Lung (tissue), 12 donors: ENCODE measurements around the gene BORCS6. TPM values are rescaled to one million over a fixed set of nuclear protein-coding genes. Genes with fewer than 3 reads are reported as not detected.

ENCODE experiments used
- ATAC-seq: fragments of 200-7000 bp; cut with Tn5 transposase; one replicate; pipeline ENCODE4 v1.9.1; 2020; ENCODE audit warnings: moderate number of reproducible peaks; ENCODE audit not compliant: insufficient read depth, low FRiP score
- DNase-seq, 3 donors: peaks; one replicate each; pipeline ENCODE4 v3.0.0-alpha.2; 2013 to 2017
- H3K27ac ChIP-seq, 2 donors: one replicate each; pipeline ENCODE4 v1.5.1; 2013; ENCODE audit warnings: mild to moderate bottlenecking in 2 of 2, moderate library complexity in 2 of 2, control low read depth in 1 of 2, inconsistent platforms in 1 of 2, low read depth in 1 of 2, low read length in 1 of 2
- H3K27me3 ChIP-seq, 3 donors: one replicate each; pipeline ENCODE4 v1.5.1; 2013; ENCODE audit warnings: low read length in 2 of 3; ENCODE audit not compliant: control insufficient read depth in 3 of 3, insufficient read depth in 3 of 3
- H3K36me3 ChIP-seq, 4 donors: one replicate each; pipeline ENCODE4 v1.5.1; 2013; ENCODE audit warnings: low read length in 4 of 4, mild to moderate bottlenecking in 1 of 4, moderate library complexity in 1 of 4; ENCODE audit not compliant: control insufficient read depth in 4 of 4, insufficient read depth in 4 of 4
- H3K4me1 ChIP-seq, 5 donors: one replicate each; pipeline ENCODE4 v1.5.1; 2013; ENCODE audit warnings: low read length in 5 of 5, mild to moderate bottlenecking in 2 of 5, moderate library complexity in 1 of 5; ENCODE audit not compliant: control insufficient read depth in 5 of 5, insufficient read depth in 5 of 5
- H3K4me3 ChIP-seq: one replicate; pipeline ENCODE4 v1.5.1; 2013; ENCODE audit warnings: mild to moderate bottlenecking, control low read depth, moderate library complexity
- H3K9ac ChIP-seq, 2 donors: one replicate each; pipeline ENCODE4 v1.5.1; 2013; ENCODE audit warnings: low read length in 2 of 2, control low read depth in 1 of 2; ENCODE audit not compliant: insufficient read depth in 1 of 2
- H3K9me3 ChIP-seq, 4 donors: one replicate each; pipeline ENCODE4 v1.5.1; 2013; ENCODE audit warnings: low read length in 3 of 4, mild to moderate bottlenecking in 1 of 4, moderate library complexity in 1 of 4; ENCODE audit not compliant: control insufficient read depth in 4 of 4, insufficient read depth in 3 of 4
- CTCF ChIP-seq: IDR thresholded peaks from 2 replicates; pipeline ENCODE4 v1.5.1; 2012; ENCODE audit warnings: mild to moderate bottlenecking; ENCODE audit errors: control extremely low read depth, extremely low read depth
- whole genome bisulfite sequencing, 2 donors: extraction: QIAGEN DNeasy Blood & Tissue Kit; methylation state at CpG; one replicate each; pipeline ENCODE4 v1.1.7; 2013; 5-methylcytosine and 5-hydroxymethylcytosine counted together
- polyA plus RNA-seq, 2 donors: library from polyadenylated mRNA; stranded (reverse); fragments of 200-250 nt; gene quantifications; one replicate each; pipeline ENCODE4 v1.2.1, GENCODE V29; 2013
- total RNA-seq, 2 donors: library from RNA; depleted of rRNA in 1 of 2; stranded (reverse); fragments of >200 nt in 1 of 2; gene quantifications; one replicate each; pipeline ENCODE4 v1.2.1, GENCODE V29; 2014 to 2021
- donor health status: control.
- donor health status: control.
- donor health status: Bipolar disorder and iron deficiency.
- donor health status: healthy.
- donor health status: DM: yes; HTN: yes; CAD: no.

The BORCS6 gene
- total and polyA plus RNA-seq, 4 donors, result 5.3 to 10.8 (median 8.0) TPM

DNA sequence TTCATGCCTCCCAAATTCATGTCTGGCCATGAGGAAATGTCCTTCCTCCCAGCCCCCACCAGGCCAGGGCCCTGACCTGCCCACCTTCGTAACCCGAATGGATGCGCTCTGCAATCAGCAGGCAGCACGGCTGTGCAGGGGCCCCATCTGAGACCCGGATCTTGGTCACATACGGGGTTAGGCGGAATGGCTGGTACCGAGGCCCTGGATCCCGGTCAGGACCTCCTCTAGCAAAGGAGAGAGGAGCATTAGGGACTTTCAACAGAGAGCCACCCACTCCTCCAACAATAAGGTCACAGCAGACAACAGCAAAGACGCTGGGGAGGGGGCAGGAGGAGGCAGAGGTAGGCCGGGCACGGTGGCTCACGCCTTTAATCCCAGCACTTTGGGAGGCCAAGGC lies 41.4 kb downstream of the BORCS6 start:
- H3K27me3 ChIP-seq, result no peaks in the 10 kb centered on the region
- no peak for TF ChIP-seq CTCF
- H3K36me3 ChIP-seq, result peaks cover 39 to 67% (median 50%) of the 10 kb centered on the region in 4 donors
- no peak for DNase-seq
- no peak overlapping the region for H3K27ac ChIP-seq
- WGBS, 2 donors, result 92 to 93% methylated on average over 13 of the region's 13 CpGs
- H3K4me1 ChIP-seq, result peaks cover 5 to 31% (median 13%) of the 10 kb centered on the region in 5 donors
- no peaks in the 10 kb centered on the region for H3K9me3 ChIP-seq
- H3K9ac ChIP-seq, result no peak overlapping the region
- no peak for ATAC-seq
- no peak overlapping the region for H3K4me3 ChIP-seq

DNA sequence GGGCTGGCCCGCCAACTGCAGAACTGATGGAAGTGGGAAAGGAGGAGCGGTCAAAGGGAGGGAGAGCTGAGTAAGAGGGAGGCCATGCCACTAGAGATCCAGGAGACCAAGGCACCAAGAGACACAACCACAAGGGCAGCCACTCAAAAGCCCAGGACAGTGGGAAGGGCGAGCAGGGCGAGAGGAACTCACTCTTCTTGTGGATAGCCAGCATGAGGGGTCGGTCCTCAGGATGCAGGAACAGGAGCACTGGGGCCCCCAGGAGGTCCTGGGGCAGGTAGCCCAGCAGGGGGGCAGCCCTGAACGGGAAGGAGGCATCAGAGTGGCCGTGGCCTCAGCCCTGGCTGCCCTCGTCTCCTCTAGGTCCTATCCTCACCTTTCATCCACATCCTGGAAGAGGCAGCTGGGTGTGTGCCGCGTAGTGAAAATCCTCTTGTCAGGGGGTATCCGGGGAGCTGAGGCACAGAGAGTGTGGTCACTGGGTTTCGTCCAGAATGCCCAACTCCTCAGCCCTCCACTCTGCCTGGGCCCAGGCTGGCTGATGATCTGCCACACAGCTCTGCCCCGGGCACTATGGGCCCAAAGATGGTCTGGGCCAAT lies 42.1 kb downstream of the BORCS6 start:
- no peaks in the 10 kb centered on the region for H3K27me3 ChIP-seq
- TF ChIP-seq CTCF, result no peak
- H3K27ac ChIP-seq, result no peak overlapping the region
- H3K9me3 ChIP-seq, result no peaks in the 10 kb centered on the region
- 93 to 95% methylated on average over 13 of the region's 13 CpGs for WGBS, 2 donors
- peaks cover 2 to 25% (median 9%) of the 10 kb centered on the region in 5 donors for H3K4me1 ChIP-seq
- ATAC-seq (no peak), DNase-seq (no peak)
- H3K9ac ChIP-seq, result no peak overlapping the region
- peaks cover 39 to 71% (median 52%) of the 10 kb centered on the region in 4 donors for H3K36me3 ChIP-seq
- no peak overlapping the region for H3K4me3 ChIP-seq

GRCh38 chr17:8147141-8147804 lies 42.7 kb downstream of the BORCS6 start:
- no peak overlapping the region for H3K27ac ChIP-seq
- WGBS, 2 donors, result 92% methylated on average over 23 to 26 of the region's 26 CpGs

More at GRCh38 chr17:8147141-8147804, 42.7 kb downstream of the BORCS6 start:
- ATAC-seq (no peak), DNase-seq (no peak)
- no peak overlapping the region for H3K4me3 ChIP-seq
- H3K4me1 ChIP-seq, result peaks cover 0 to 18% (median 4%) of the 10 kb centered on the region in 5 donors
- no peak for TF ChIP-seq CTCF
- peaks cover 45 to 77% (median 55%) of the 10 kb centered on the region in 4 donors for H3K36me3 ChIP-seq
- no peaks in the 10 kb centered on the region for H3K27me3 ChIP-seq
- no peaks in the 10 kb centered on the region for H3K9me3 ChIP-seq
- no peak overlapping the region for H3K9ac ChIP-seq
